GM18517 (cell line): ENCODE results near the gene KRT75.
"Not testable (repeated sequence)": the region's sequence is repeated elsewhere in the genome, so short reads cannot be mapped to it uniquely, and the experiment has no call there.

Experiments
- ATAC-seq: cut with Tn5 transposase; IDR thresholded peaks from one replicate; pipeline ENCODE4 v1.9.1; 2021; ENCODE audit warnings: mild to moderate bottlenecking, moderate library complexity; ENCODE audit not compliant: unreplicated experiment

KRT75 gene

GRCh38 chr12:52434081-52434733 is at the start of gene KRT75:
Gene KRT75 (minus strand): TSS chr12:52434371. CDS start chr12:52434304, 67 bp downstream.
- no peak for ATAC-seq

- ATAC-seq = no peak
These were observed 45.9 kb upstream of the KRT75 start for GRCh38 chr12:52480073-52480472.

- ATAC-seq = no peak
These were observed 43.5 kb upstream of the KRT75 start for GRCh38 chr12:52477651-52478050.

- no peak for ATAC-seq
These were observed 40.0 kb upstream of the KRT75 start for GRCh38 chr12:52474212-52474611.

GRCh38 chr12:52473768-52474167 is 39.6 kb upstream of the KRT75 start, which contains the start of gene KRT6C:
Gene KRT6C (minus strand): TSS chr12:52473805. CDS start chr12:52473737, 68 bp downstream.
- no peak for ATAC-seq

GRCh38 chr12:52469853-52470252 is 35.7 kb upstream of the KRT75 start:
- no peak for ATAC-seq

GRCh38 chr12:52464897-52465296 is 30.7 kb upstream of the KRT75 start:
- ATAC-seq = no peak

GRCh38 chr12:52461693-52462092 is 27.5 kb upstream of the KRT75 start:
- ATAC-seq = no peak

GRCh38 chr12:52458861-52459260 is 24.7 kb upstream of the KRT75 start:
- no peak for ATAC-seq

GRCh38 chr12:52455821-52456220 is 21.6 kb upstream of the KRT75 start:
- ATAC-seq = no peak

- no peak for ATAC-seq
These were observed 20.4 kb upstream of the KRT75 start for GRCh38 chr12:52454411-52455201.

GRCh38 chr12:52452101-52452500 is 17.9 kb upstream of the KRT75 start, which contains the start of gene KRT6B:
Gene KRT6B (minus strand): TSS chr12:52452146. CDS start chr12:52452078, 68 bp downstream.
- no peak for ATAC-seq

- no peak for ATAC-seq
These were observed 14.1 kb upstream of the KRT75 start for GRCh38 chr12:52448228-52448627.

GRCh38 chr12:52447196-52447595 is 13.0 kb upstream of the KRT75 start:
- not testable (repeated sequence) for ATAC-seq

GRCh38 chr12:52446367-52447045 is 12.3 kb upstream of the KRT75 start:
- ATAC-seq = no peak

- ATAC-seq = no peak
These were observed 11.7 kb upstream of the KRT75 start for GRCh38 chr12:52445876-52446275.

GRCh38 chr12:52444647-52445595 is 10.8 kb upstream of the KRT75 start:
- no peak for ATAC-seq

GRCh38 chr12:52443966-52444365 is 9.8 kb upstream of the KRT75 start:
- ATAC-seq = no peak

GRCh38 chr12:52442600-52443061 is 8.5 kb upstream of the KRT75 start:
- no peak for ATAC-seq

- no peak for ATAC-seq
These were observed 7.2 kb upstream of the KRT75 start for GRCh38 chr12:52441320-52441911.
